ENCODE measurements around the gene CRIP1.

The CRIP1 gene

GRCh38 chr14:105519946-105520698, 33.4 kb downstream of the CRIP1 start:
- no peak for DNase-seq

- no peak for DNase-seq
These were observed 38.6 kb downstream of the CRIP1 start for GRCh38 chr14:105525326-105525725.

- DNase-seq = no peak
These were observed 39.4 kb downstream of the CRIP1 start, which contains the start of gene TMEM121 for GRCh38 chr14:105525861-105526775. Gene TMEM121, plus strand, starts transcription at chr14:105526583. Its CDS starts 2,252 bp downstream, at chr14:105528835.

- DNase-seq = no peak
These were observed 40.2 kb downstream of the CRIP1 start for GRCh38 chr14:105526776-105527380.

GRCh38 chr14:105527381-105527825, 40.7 kb downstream of the CRIP1 start:
- no peak for DNase-seq

- DNase-seq = peak; percentile 66
These were observed 41.3 kb downstream of the CRIP1 start for GRCh38 chr14:105527826-105528585.

GRCh38 chr14:105528586-105529318, 42.1 kb downstream of the CRIP1 start:
- DNase-seq = no peak

GRCh38 chr14:105529319-105529568, 42.6 kb downstream of the CRIP1 start:
- DNase-seq = no peak

GRCh38 chr14:105529569-105530284, 43.0 kb downstream of the CRIP1 start:
- no peak for DNase-seq

- DNase-seq = no peak
These were observed 43.8 kb downstream of the CRIP1 start for GRCh38 chr14:105530285-105531087.

GRCh38 chr14:105531088-105531893, 44.6 kb downstream of the CRIP1 start:
- DNase-seq = no peak

- DNase-seq = no peak
These were observed 45.4 kb downstream of the CRIP1 start for GRCh38 chr14:105531894-105532623.

- DNase-seq = no peak
These were observed 46.1 kb downstream of the CRIP1 start for GRCh38 chr14:105532735-105533141.

- DNase-seq = no peak
These were observed 46.7 kb downstream of the CRIP1 start for GRCh38 chr14:105533391-105533790.

GRCh38 chr14:105533811-105534498, 47.3 kb downstream of the CRIP1 start:
- no peak for DNase-seq

- DNase-seq = no peak
These were observed 47.9 kb downstream of the CRIP1 start for GRCh38 chr14:105534586-105534985.

- DNase-seq = no peak
These were observed 49.4 kb downstream of the CRIP1 start for GRCh38 chr14:105536051-105536450.

All from activated gamma-delta T cell (primary cell).